GM12878 (cell line): ENCODE measurements around the gene RIC1. TPM values are rescaled to one million over a fixed set of nuclear protein-coding genes. Genes with fewer than 3 reads are reported as not detected.

ENCODE experiments used
- ATAC-seq: fragments of 200-7000 bp; cut with Tn5 transposase; 3 replicates; pipeline ENCODE4 v1.9.1; 2020; ENCODE audit warnings: mild to moderate bottlenecking, moderate library complexity
- BruUV-seq: library from RNA; stranded (reverse); fragments of 400-500 nt; replicated peaks from 2 replicates; lab custom pipeline; 2021; lab: Mats Ljungman, UMichigan
- CTCF ChIA-PET: fragments of 300-600 bp; sonication (Branson Sonifier 250); formaldehyde crosslinking; extraction: SDS; loops from one replicate; lab custom pipeline; 2021; ENCODE audit warnings: inconsistent platforms; lab: Yijun Ruan, JAX
- POLR2A ChIA-PET: fragments of 350-600 bp; formaldehyde crosslinking; extraction: SDS; loops from one replicate; lab custom pipeline; 2021; ENCODE audit warnings: inconsistent platforms; lab: Charles Lee
- RAD21 ChIA-PET: fragments of 300-600 bp; sonication (Branson Sonifier 250); formaldehyde crosslinking; loops from one replicate; lab custom pipeline; 2023; ENCODE audit warnings: antibody characterized with exemption; ENCODE audit not compliant: unreplicated experiment; lab: Charles Lee
- SMC1A ChIA-PET: fragments of 300-600 bp; sonication (Branson Sonifier 250); formaldehyde crosslinking; loops from one replicate; lab custom pipeline; 2023; ENCODE audit not compliant: unreplicated experiment, uncharacterized antibody; lab: Charles Lee
- DNase-seq: peaks from one replicate; pipeline ENCODE4 v3.0.0-alpha.2; 2011; ENCODE audit warnings: low read depth, low spot score
- FAIRE-seq: peaks from 3 replicates; lab custom pipeline; 2011; peaks lifted over from hg19 to GRCh38; lab: Jason Lieb, UNC
- H2AFZ ChIP-seq: 2 replicates; pipeline ENCODE4 v1.6.0; 2011; ENCODE audit warnings: low read depth, low read length, control low read depth; ENCODE audit not compliant: control insufficient read depth
- H3K27ac ChIP-seq: 2 replicates; pipeline ENCODE4 v1.5.1; 2011; ENCODE audit warnings: control low read depth; ENCODE audit not compliant: control insufficient read depth, insufficient read depth
- H3K27me3 ChIP-seq, 2 experiments: replicated peaks in 1 of 2; 2 replicates each; pipeline versions ENCODE4 v1.6.0 to v1.6.1; 2011; ENCODE audit warnings: low read length in 1 of 2; ENCODE audit not compliant: control insufficient read depth in 2 of 2, insufficient read depth in 2 of 2
- H3K36me3 ChIP-seq, 2 experiments: 2 replicates each; pipeline ENCODE4 v1.5.1; 2011; ENCODE audit warnings: low read length in 1 of 2; ENCODE audit not compliant: control insufficient read depth in 2 of 2, insufficient read depth in 2 of 2
- H3K4me1 ChIP-seq: 2 replicates; pipeline ENCODE4 v1.6.1; 2011; ENCODE audit warnings: mild to moderate bottlenecking, low read length, moderate library complexity, mixed read lengths; ENCODE audit not compliant: control insufficient read depth, insufficient read depth
- H3K4me2 ChIP-seq: 2 replicates; pipeline ENCODE4 v1.6.0; 2011; ENCODE audit warnings: control low read depth; ENCODE audit not compliant: control insufficient read depth, insufficient read depth
- H3K4me3 ChIP-seq: fragments of 200-600 bp; sonication (generic); 2 replicates; pipeline ENCODE4 v1.5.1; 2016
- H3K79me2 ChIP-seq: 2 replicates; pipeline ENCODE4 v1.6.0; 2011; ENCODE audit warnings: low read length; ENCODE audit not compliant: control insufficient read depth, insufficient read depth
- H3K9ac ChIP-seq: 2 replicates; pipeline ENCODE4 v1.8.0; 2011; ENCODE audit warnings: low read length, control low read depth, mixed read lengths; ENCODE audit not compliant: control insufficient read depth, insufficient read depth
- H3K9me3 ChIP-seq: replicated peaks from 3 replicates; pipeline ENCODE4 v1.5.1; 2011; ENCODE audit warnings: mild to moderate bottlenecking, low read length; ENCODE audit not compliant: control insufficient read depth, insufficient read depth
- H4K20me1 ChIP-seq: 2 replicates; pipeline ENCODE4 v1.6.0; 2011; ENCODE audit not compliant: control insufficient read depth, insufficient read depth
- ATF7 ChIP-seq: fragments of 450-650 bp; IDR thresholded peaks from 2 replicates; pipeline ENCODE4 v1.6.1; 2016; ENCODE audit warnings: low read depth, mild to moderate bottlenecking
- IKZF1 ChIP-seq: fragments of 450-650 bp; conservative IDR thresholded peaks from 2 replicates; pipeline ENCODE4 v1.6.1; 2017; ENCODE audit warnings: antibody characterized with exemption, mild to moderate bottlenecking
- KDM1A ChIP-seq: fragments of 200-600 bp; sonication (generic); IDR thresholded peaks from 2 replicates; pipeline ENCODE4 v1.6.1; 2016; ENCODE audit warnings: borderline replicate concordance
- MTA3 ChIP-seq: IDR thresholded peaks from 2 replicates; pipeline ENCODE4 v1.6.1; 2012; ENCODE audit warnings: low read length, inconsistent platforms, borderline replicate concordance
- POU2F2 ChIP-seq: IDR thresholded peaks from 3 replicates; pipeline ENCODE4 v1.6.1; 2011; ENCODE audit warnings: low read depth, mild to moderate bottlenecking, low read length, borderline replicate concordance
- RAD21 ChIP-seq: IDR thresholded peaks from 2 replicates; pipeline ENCODE4 v1.6.1; 2011; ENCODE audit warnings: mild to moderate bottlenecking, low read depth, low read length, moderate library complexity; ENCODE audit not compliant: insufficient read depth
- SMAD5 ChIP-seq: IDR thresholded peaks from 2 replicates; pipeline ENCODE4 v1.6.1; 2016; ENCODE audit warnings: antibody characterized with exemption, low read depth
- TBL1XR1 ChIP-seq: IDR thresholded peaks from 2 replicates; pipeline ENCODE4 v1.6.1; 2012; ENCODE audit warnings: low read depth, low read length, improper control_type of control experiment
- YBX1 ChIP-seq: fragments of 450-650 bp; IDR thresholded peaks from 2 replicates; pipeline ENCODE4 v1.6.1; 2016; ENCODE audit warnings: antibody characterized with exemption
- ZBED1 ChIP-seq: IDR thresholded peaks from 2 replicates; pipeline ENCODE4 v1.6.1; 2016; ENCODE audit warnings: borderline replicate concordance
- WGBS: methylation state at CpG from one replicate; pipeline ENCODE4 v1.1.6; 2016; ENCODE audit warnings: low lambda C conversion rate; ENCODE audit not compliant: insufficient replicate concordance, insufficient coverage; ENCODE audit errors: missing lambda C conversion rate; 5-methylcytosine and 5-hydroxymethylcytosine counted together
- in situ Hi-C: fragments of 300-500 bp; cut with MboI; formaldehyde crosslinking; loops from 9 replicates; pipeline ENCODE4 v1.14.3; 2018; ENCODE audit warnings: mixed read lengths
- intact Hi-C: fragments of 100-400 bp; cut with micrococcal nuclease; formaldehyde crosslinking; loops from one replicate; pipeline ENCODE4 v1.14.2; 2022; ENCODE audit not compliant: unreplicated experiment
- polyA plus RNA-seq, 11 experiments: library from polyadenylated mRNA; depleted of rRNA in 4 of 11; unstranded in 6 of 11; stranded (reverse) in 5 of 11; fragments of >200 nt; fragmentation: Nextera tagmentation in 4 of 11; fragmentation: Illumina TruSeq in 1 of 11; extraction: Ambion mirVana in 4 of 11; extraction: Trizol in 1 of 11; gene quantifications; 1 replicate in 1 of 11; 2 replicates in 10 of 11; pipeline versions ENCODE4 v1.2.1 to v1.2.3, GENCODE V29; 2011 to 2016; ENCODE audit warnings: inconsistent platforms in 2 of 11, missing spikeins in 2 of 11, low read depth in 1 of 11
- total RNA-seq, 4 experiments: library from RNA; depleted of rRNA in 3 of 4; stranded (reverse); fragments of >200 nt in 3 of 4; fragmentation: Illumina TruSeq in 1 of 4; extraction: Trizol in 1 of 4; gene quantifications; 2 replicates each; pipeline versions ENCODE4 v1.2.1 to v1.2.3, GENCODE V29; 2013 to 2021
- TF ChIP-seq, protein P1 (sequence below): IDR thresholded peaks from 2 replicates; pipeline ENCODE4 v1.6.1; 2012; ENCODE audit warnings: low read depth, low read length, improper control_type of control experiment
- TF ChIP-seq, protein P2 (sequence below): IDR thresholded peaks from 2 replicates; pipeline ENCODE4 v1.6.1; 2011; ENCODE audit warnings: low read depth, low read length, improper control_type of control experiment, borderline replicate concordance
- TF ChIP-seq, protein P3 (sequence below): fragments of 450-650 bp; IDR thresholded peaks from 2 replicates; pipeline ENCODE4 v1.6.1; 2016; ENCODE audit warnings: mild to moderate bottlenecking

The RIC1 gene
- total and polyA plus RNA-seq, 10 of the 15 experiments (the other 5 are each of a cell fraction or from before 2014, with no cell fraction given), result 6.2 to 59.8 (median 33.3) TPM

DNA sequence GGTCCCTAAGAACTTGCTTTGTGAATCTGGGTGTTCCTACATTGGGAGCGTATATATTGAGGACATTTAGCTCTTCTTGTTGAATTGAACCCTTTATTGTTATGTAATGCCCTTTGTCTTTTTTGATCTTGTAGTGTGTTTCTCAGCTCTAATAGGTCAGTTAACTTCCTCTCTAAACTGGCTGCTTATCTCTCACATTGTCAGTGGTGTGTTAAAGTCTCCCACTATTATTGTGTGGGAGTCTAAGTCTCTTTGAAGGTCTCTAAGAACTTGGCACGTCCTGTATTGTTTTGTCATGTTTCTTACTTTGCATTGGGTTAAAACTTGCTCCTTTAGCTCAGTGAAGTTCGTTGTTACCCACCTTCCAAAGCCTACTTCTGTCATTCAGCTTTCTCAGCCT lies 36.2 kb downstream of the RIC1 start:
- no peak overlapping the region for H3K4me2 ChIP-seq
- H3K9ac ChIP-seq, result no peak overlapping the region
- CTCF ChIA-PET, result interaction anchor here (1.1 kb wide), 1 partner anchor 11 kb away, joined by 3 read pairs; no protein-coding TSS in a partner anchor
- FAIRE-seq (no peak), DNase-seq (no peak)
- 60% methylated on average over 3 of the region's 3 CpGs for WGBS
- H4K20me1 ChIP-seq, result no peaks in the 10 kb centered on the region
- peaks cover 82% of the 10 kb centered on the region for H3K79me2 ChIP-seq
- H3K36me3 ChIP-seq, result peaks cover 5 to 7% of the 10 kb centered on the region in 2 experiments; a peak in 3 of 4 replicates
- peaks cover 35% of the 10 kb centered on the region for H3K9me3 ChIP-seq
- H3K27me3 ChIP-seq, result no peaks in the 10 kb centered on the region
- TF ChIP-seq IKZF1 (no peak), ATF7 (no peak), POU2F2 (no peak), TBL1XR1 (no peak), ZBED1 (no peak), SMAD5 (no peak)
- TF ChIP-seq, all 136 proteins: peak for 0
- Histone ChIP-seq H3K4me1 (no peaks in the 10 kb centered on the region), H3K27ac (no peak overlapping the region), H2AFZ (no peak overlapping the region), H3K4me3 (no peak overlapping the region)
- POLR2A ChIA-PET, result no interaction called here
- intact Hi-C loops (no loop called here), in situ Hi-C loops (no loop called here)
- SMC1A ChIA-PET, result interaction anchor here (0.8 to 1.3 kb wide), 4 partner anchors 56 to 166 kb away, joined by 3 read pairs; no protein-coding TSS in a partner anchor
- RAD21 ChIA-PET, result interaction anchor here (0.9 to 1.4 kb wide), 3 partner anchors 33 to 105 kb away, joined by 3 to 5 read pairs (median 3); no protein-coding TSS in a partner anchor
- no TSS peak for BruUV-seq
- peak; percentile 27 for ATAC-seq

DNA sequence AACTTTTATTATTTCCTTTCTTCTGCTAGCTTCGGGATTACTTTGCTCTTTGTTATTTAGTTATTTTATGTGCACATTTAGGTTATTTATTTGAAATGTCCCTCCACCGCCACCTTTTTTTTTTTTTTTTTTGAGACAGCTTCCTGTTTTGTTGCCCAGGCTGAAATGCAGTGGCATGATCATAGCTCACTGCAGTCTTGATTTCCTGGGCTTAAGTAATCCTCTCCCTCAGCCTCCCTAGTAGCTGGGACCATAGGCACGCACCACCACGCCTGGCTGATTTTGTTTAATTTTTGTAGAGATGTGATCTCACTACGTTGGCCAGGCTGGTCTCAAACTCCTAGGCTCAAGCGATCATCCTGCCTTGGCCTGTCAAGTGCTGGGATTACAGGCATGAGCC lies 38.5 kb downstream of the RIC1 start:
- in situ Hi-C loops, result no loop called here
- Histone ChIP-seq H3K4me1 (no peaks in the 10 kb centered on the region), H3K79me2 (peaks cover 75% of the 10 kb centered on the region), H4K20me1 (no peaks in the 10 kb centered on the region), H3K27me3 (no peaks in the 10 kb centered on the region)
- ChIA-PET RAD21 (no interaction called here), CTCF (no interaction called here)
- WGBS, result 96% methylated on average over 6 of the region's 6 CpGs
- no peak for FAIRE-seq
- no peak for TF ChIP-seq MTA3
- no peak for TF ChIP-seq YBX1
- no peak for TF ChIP-seq KDM1A
- TF ChIP-seq, protein P1, sequence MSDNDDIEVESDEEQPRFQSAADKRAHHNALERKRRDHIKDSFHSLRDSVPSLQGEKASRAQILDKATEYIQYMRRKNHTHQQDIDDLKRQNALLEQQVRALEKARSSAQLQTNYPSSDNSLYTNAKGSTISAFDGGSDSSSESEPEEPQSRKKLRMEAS, result no peak
- no peak for TF ChIP-seq RAD21
- TF ChIP-seq, protein P2, sequence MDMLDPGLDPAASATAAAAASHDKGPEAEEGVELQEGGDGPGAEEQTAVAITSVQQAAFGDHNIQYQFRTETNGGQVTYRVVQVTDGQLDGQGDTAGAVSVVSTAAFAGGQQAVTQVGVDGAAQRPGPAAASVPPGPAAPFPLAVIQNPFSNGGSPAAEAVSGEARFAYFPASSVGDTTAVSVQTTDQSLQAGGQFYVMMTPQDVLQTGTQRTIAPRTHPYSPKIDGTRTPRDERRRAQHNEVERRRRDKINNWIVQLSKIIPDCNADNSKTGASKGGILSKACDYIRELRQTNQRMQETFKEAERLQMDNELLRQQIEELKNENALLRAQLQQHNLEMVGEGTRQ, result no peak
- TF ChIP-seq, protein P3, sequence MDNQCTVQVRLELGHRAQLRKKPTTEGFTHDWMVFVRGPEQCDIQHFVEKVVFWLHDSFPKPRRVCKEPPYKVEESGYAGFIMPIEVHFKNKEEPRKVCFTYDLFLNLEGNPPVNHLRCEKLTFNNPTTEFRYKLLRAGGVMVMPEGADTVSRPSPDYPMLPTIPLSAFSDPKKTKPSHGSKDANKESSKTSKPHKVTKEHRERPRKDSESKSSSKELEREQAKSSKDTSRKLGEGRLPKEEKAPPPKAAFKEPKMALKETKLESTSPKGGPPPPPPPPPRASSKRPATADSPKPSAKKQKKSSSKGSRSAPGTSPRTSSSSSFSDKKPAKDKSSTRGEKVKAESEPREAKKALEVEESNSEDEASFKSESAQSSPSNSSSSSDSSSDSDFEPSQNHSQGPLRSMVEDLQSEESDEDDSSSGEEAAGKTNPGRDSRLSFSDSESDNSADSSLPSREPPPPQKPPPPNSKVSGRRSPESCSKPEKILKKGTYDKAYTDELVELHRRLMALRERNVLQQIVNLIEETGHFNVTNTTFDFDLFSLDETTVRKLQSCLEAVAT, result no peak
- TF ChIP-seq, all 136 proteins: peak for 0
- no TSS peak for BruUV-seq
- H3K27ac ChIP-seq, result no peak overlapping the region
- no peak overlapping the region for H2AFZ ChIP-seq
- SMC1A ChIA-PET, result no interaction called here
- no peak overlapping the region for H3K4me2 ChIP-seq
- ATAC-seq (no peak), DNase-seq (no peak)
- POLR2A ChIA-PET, result no interaction called here
- peaks cover 21% of the 10 kb centered on the region for H3K9me3 ChIP-seq
- intact Hi-C loops, result no loop called here
- no peak overlapping the region for H3K4me3 ChIP-seq
- no peak overlapping the region for H3K9ac ChIP-seq
- H3K36me3 ChIP-seq, result peaks cover 5 to 6% of the 10 kb centered on the region in 2 experiments; a peak in 3 of 4 replicates
